Small intestine (tissue), 4 donors: Measurements from ENCODE around the gene OR5L2. TPM values are rescaled to one million over a fixed set of nuclear protein-coding genes. Genes with fewer than 3 reads are reported as not detected.

Experiments
- polyA plus RNA-seq, 4 donors: library from polyadenylated mRNA; stranded (reverse) in 3 of 4; unstranded in 1 of 4; fragments of 200-250 nt in 3 of 4; fragments of 120-200 nt in 1 of 4; gene quantifications; one replicate each; pipeline versions ENCODE4 v1.2.1 to v1.2.3, GENCODE V29; 2013
- donor health status: healthy with polysubstance abuse.
- donor health status: Bipolar disorder and iron deficiency.
- donor health status: healthy.

Gene OR5L2
- polyA plus RNA-seq, 4 donors, result not detected

Other genes with a start within 250 kb of the OR5L2 start
- not detected for gene OR4C11, start 219.6 kb upstream of the OR5L2 start, polyA plus RNA-seq
- gene OR4P4, start 192.1 kb upstream of the OR5L2 start, polyA plus RNA-seq, result not detected
- not detected for gene OR4S2, start 178.9 kb upstream of the OR5L2 start, polyA plus RNA-seq
- not detected for gene OR4C6, start 165.0 kb upstream of the OR5L2 start, polyA plus RNA-seq
- gene OR5D13, start 53.8 kb upstream of the OR5L2 start, polyA plus RNA-seq, result not detected
- not detected for gene OR5D14, start 31.7 kb upstream of the OR5L2 start, polyA plus RNA-seq
- gene OR5L1, start 15.9 kb upstream of the OR5L2 start, polyA plus RNA-seq, result not detected
- not detected for gene OR5D18, start 7.6 kb upstream of the OR5L2 start, polyA plus RNA-seq
- gene OR5D16, start 11.5 kb downstream of the OR5L2 start, polyA plus RNA-seq, result not detected
- not detected for gene TRIM51, start 56.1 kb downstream of the OR5L2 start, polyA plus RNA-seq
- not detected for gene OR5W2, start 87.4 kb downstream of the OR5L2 start, polyA plus RNA-seq
- not detected for gene OR5I1, start 109.2 kb downstream of the OR5L2 start, polyA plus RNA-seq
- gene OR10AG1, start 142.7 kb downstream of the OR5L2 start, polyA plus RNA-seq, result not detected
- gene OR5F1, start 167.4 kb downstream of the OR5L2 start, polyA plus RNA-seq, result not detected
- gene OR5AS1, start 200.4 kb downstream of the OR5L2 start, polyA plus RNA-seq, result not detected